Measurements from ENCODE around the gene OSBPL1A.

OSBPL1A gene

GRCh38 chr18:24239341-24239740 lies 158.3 kb downstream of the OSBPL1A start:
- ATAC-seq (no peak), DNase-seq (no peak)
- Mint-ChIP-seq H3K27ac (no peak overlapping the region), H3K4me1 (no peaks in the 10 kb centered on the region), H3K27me3 (no peaks in the 10 kb centered on the region), H3K9me3 (no peaks in the 10 kb centered on the region), H3K4me3 (no peak overlapping the region)

DNA sequence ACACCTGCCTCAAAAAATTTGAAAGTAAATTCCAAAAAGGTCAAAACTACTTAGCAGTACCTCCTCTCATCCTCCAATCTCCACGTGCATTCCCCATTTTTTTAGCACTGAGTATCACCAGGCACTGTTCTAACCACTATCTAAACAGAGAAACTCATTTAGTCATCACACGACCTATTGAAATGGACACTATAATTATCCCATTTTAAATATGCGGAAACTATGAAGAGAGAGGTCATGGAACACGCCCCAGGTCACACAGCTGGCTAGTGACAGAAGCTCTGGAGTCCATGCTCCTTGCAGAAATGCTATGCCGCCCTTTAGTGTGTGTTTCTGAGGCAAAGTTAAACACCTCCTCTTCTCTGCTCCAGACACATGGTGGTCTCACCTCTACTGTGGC lies 159.2 kb downstream of the OSBPL1A start:
- Mint-ChIP-seq H3K9me3 (no peaks in the 10 kb centered on the region), H3K27ac (no peak overlapping the region), H3K27me3 (no peaks in the 10 kb centered on the region), H3K4me1 (no peaks in the 10 kb centered on the region), H3K4me3 (no peak overlapping the region)
- no peak for ATAC-seq
- no peak for DNase-seq

- ATAC-seq (no peak), DNase-seq (no peak)
- no peak overlapping the region for H3K27ac Mint-ChIP-seq
- no peaks in the 10 kb centered on the region for H3K9me3 Mint-ChIP-seq
- H3K27me3 Mint-ChIP-seq = no peaks in the 10 kb centered on the region
- no peaks in the 10 kb centered on the region for H3K4me1 Mint-ChIP-seq
- H3K4me3 Mint-ChIP-seq = no peak overlapping the region
Observed at GRCh38 chr18:24234850-24235418, 162.7 kb downstream of the OSBPL1A start.

GRCh38 chr18:24234330-24234729 lies 163.3 kb downstream of the OSBPL1A start:
- ATAC-seq (no peak), DNase-seq (no peak)
- Mint-ChIP-seq H3K9me3 (no peaks in the 10 kb centered on the region), H3K27ac (no peak overlapping the region), H3K4me1 (no peaks in the 10 kb centered on the region), H3K4me3 (no peak overlapping the region), H3K27me3 (no peaks in the 10 kb centered on the region)

DNA sequence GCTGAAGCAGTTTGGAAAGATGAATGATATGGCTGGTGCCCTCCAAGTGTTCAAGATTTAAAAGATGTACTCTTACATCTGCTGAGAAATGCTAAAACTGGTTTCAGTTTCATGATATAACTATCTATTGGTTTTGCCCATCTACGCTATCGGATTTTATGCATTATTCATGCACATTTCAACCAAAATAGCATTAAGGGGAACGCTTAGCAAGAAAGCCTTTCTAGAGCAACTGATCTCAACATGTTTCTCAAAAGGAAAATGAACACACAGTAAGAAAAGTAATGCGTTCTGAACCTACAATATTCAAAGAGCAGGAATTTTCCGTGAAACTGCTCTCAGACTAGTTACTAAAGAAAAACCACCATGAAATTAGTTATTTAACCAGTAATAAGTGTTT lies 164.8 kb downstream of the OSBPL1A start:
- no peaks in the 10 kb centered on the region for H3K4me1 Mint-ChIP-seq
- H3K27me3 Mint-ChIP-seq = no peaks in the 10 kb centered on the region
- no peaks in the 10 kb centered on the region for H3K9me3 Mint-ChIP-seq
- H3K27ac Mint-ChIP-seq = no peak overlapping the region
- H3K4me3 Mint-ChIP-seq = no peak overlapping the region
- DNase-seq = no peak
- no peak for ATAC-seq

GRCh38 chr18:24231773-24232735 lies 165.6 kb downstream of the OSBPL1A start:
- DNase-seq (no peak), ATAC-seq (no peak)
- Mint-ChIP-seq H3K4me1 (no peaks in the 10 kb centered on the region), H3K27ac (no peak overlapping the region), H3K9me3 (no peaks in the 10 kb centered on the region), H3K4me3 (no peak overlapping the region), H3K27me3 (no peaks in the 10 kb centered on the region)

- Mint-ChIP-seq H3K27ac (no peak overlapping the region), H3K27me3 (no peaks in the 10 kb centered on the region), H3K4me3 (no peak overlapping the region), H3K4me1 (no peaks in the 10 kb centered on the region), H3K9me3 (no peaks in the 10 kb centered on the region)
- no peak for ATAC-seq
- DNase-seq = no peak
Observed at GRCh38 chr18:24230766-24231165, 166.9 kb downstream of the OSBPL1A start.

DNA sequence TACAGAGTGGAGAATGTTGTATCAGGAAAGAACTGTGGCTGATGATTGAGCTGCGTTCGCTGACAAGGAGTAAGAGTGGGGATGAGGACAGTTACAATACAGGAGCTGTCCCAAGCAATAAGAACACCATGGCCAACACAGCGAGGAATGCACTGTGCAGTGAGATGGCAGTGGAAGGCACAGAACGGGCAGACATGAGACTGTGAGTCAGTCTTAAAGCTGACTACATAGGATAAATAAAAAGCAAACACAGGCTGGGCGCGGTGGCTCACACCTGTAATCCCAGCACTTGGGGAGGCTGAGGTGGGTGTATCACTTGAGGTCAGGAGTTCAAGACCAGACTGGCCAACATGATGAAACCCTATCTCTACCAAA lies 169.0 kb downstream of the OSBPL1A start:
- Mint-ChIP-seq H3K9me3 (no peaks in the 10 kb centered on the region), H3K4me1 (no peaks in the 10 kb centered on the region), H3K27me3 (no peaks in the 10 kb centered on the region), H3K27ac (no peak overlapping the region), H3K4me3 (no peak overlapping the region)
- DNase-seq = no peak
- no peak for ATAC-seq

DNA sequence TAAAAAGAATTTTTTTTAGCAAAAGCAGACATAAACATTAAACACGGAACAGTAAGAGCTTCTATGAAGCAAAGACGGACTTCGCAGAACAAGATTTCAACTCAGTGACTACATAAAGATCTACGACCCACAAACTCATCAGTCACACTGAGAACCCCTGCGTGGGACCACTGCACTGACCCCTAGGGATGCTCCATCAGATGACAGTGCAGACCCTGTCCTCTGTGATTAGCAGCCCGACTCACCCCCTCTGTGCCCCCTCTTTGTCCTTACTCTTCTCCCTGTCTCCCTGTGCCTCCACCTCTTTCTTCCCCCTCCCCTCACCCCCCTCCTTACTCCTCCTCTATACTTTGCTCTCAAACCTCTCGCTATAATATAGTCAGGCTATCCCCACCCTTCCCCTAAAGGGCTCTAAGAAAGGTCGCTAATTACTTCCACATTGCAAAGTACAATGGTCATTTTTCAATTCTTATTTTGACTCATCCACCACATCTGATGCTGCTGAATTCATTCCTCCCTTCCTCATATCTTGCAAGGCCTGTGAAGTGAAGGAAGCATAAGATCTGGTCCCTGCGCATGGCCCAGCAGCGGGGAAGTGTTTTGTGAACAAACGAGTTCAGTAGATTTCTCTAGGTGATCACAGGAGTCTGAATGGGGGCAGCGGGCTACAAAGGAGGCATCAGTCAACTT lies 169.5 kb downstream of the OSBPL1A start:
- H3K9me3 Mint-ChIP-seq = no peaks in the 10 kb centered on the region
- ATAC-seq (no peak), DNase-seq (no peak)
- H3K27ac Mint-ChIP-seq = no peak overlapping the region
- no peak overlapping the region for H3K4me3 Mint-ChIP-seq
- no peaks in the 10 kb centered on the region for H3K4me1 Mint-ChIP-seq
- H3K27me3 Mint-ChIP-seq = no peaks in the 10 kb centered on the region

GRCh38 chr18:24220318-24220688 lies 177.3 kb downstream of the OSBPL1A start:
- H3K27me3 Mint-ChIP-seq = no peaks in the 10 kb centered on the region
- ATAC-seq (no peak), DNase-seq (no peak)
- no peak overlapping the region for H3K4me3 Mint-ChIP-seq
- no peaks in the 10 kb centered on the region for H3K9me3 Mint-ChIP-seq
- no peaks in the 10 kb centered on the region for H3K4me1 Mint-ChIP-seq
- no peak overlapping the region for H3K27ac Mint-ChIP-seq

- no peaks in the 10 kb centered on the region for H3K4me1 Mint-ChIP-seq
- ATAC-seq (no peak), DNase-seq (no peak)
- no peaks in the 10 kb centered on the region for H3K27me3 Mint-ChIP-seq
- no peak overlapping the region for H3K27ac Mint-ChIP-seq
- no peak overlapping the region for H3K4me3 Mint-ChIP-seq
- no peaks in the 10 kb centered on the region for H3K9me3 Mint-ChIP-seq
Observed at GRCh38 chr18:24219561-24220317, 177.9 kb downstream of the OSBPL1A start.

GRCh38 chr18:24214913-24215312 lies 182.7 kb downstream of the OSBPL1A start:
- H3K27ac Mint-ChIP-seq = no peak overlapping the region
- H3K4me1 Mint-ChIP-seq = no peaks in the 10 kb centered on the region
- H3K4me3 Mint-ChIP-seq = no peak overlapping the region
- no peaks in the 10 kb centered on the region for H3K27me3 Mint-ChIP-seq
- no peaks in the 10 kb centered on the region for H3K9me3 Mint-ChIP-seq
- ATAC-seq (no peak), DNase-seq (no peak)

DNA sequence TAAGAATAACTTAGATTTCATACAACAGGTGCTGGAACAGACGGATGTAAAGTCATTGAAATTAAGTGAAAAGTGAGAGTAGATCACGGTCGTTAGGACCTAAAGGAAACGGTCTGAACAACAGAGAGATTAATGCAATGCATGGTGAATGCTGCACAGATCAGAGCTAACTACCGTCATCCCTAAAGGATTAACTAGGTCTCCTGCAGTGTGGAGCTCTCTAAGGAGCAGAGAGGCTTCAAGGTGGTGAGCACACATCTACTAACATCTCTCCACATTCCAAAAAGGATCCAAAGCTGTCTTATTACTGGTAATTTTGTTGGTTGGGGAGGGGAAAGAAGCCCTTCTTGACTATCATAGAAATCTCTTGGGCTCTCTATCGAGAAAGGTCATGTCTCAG lies 183.5 kb downstream of the OSBPL1A start:
- Mint-ChIP-seq H3K4me3 (no peak overlapping the region), H3K9me3 (no peaks in the 10 kb centered on the region), H3K27ac (no peak overlapping the region), H3K4me1 (no peaks in the 10 kb centered on the region), H3K27me3 (no peaks in the 10 kb centered on the region)
- ATAC-seq = no peak
- no peak for DNase-seq

DNA sequence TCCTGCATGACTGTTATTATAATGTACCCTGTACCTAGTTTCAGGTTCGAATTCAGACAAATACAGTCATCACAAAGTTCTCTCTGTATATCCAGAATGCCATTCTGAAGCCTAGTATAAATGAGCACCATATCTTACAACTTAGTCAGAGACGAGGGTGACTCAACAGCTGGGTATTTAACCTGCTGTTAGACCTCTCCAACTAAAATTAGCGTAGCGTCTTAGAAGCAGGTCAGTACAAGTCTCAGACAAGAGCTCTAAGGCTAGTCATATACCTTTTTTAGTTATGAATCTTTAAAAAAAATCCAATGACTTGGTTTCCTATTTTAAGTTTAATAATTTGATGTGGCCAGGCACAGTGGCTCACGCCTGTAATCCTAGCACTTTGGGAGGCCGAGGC lies 184.7 kb downstream of the OSBPL1A start:
- no peak overlapping the region for H3K4me3 Mint-ChIP-seq
- H3K27ac Mint-ChIP-seq = no peak overlapping the region
- no peaks in the 10 kb centered on the region for H3K9me3 Mint-ChIP-seq
- ATAC-seq = no peak
- DNase-seq = no peak
- no peaks in the 10 kb centered on the region for H3K27me3 Mint-ChIP-seq
- H3K4me1 Mint-ChIP-seq = no peaks in the 10 kb centered on the region

DNA sequence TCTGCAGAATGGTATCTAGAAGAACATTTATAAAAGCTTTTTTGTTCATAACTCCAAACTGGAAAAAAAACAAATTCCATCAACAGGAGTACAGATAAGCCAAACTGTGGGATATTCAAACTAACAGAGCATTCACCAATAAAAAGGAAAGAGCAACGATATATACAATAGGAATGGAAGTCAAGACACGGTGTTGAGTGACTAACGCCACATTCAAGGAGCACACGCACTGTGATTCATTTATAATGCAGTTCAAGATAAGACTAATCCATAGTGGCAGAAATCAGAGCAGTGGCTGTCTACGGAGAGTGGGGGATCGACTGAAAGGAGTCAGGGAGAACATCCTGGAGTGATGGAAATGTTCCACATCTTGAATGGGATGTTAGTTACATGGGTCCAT lies 188.1 kb downstream of the OSBPL1A start:
- DNase-seq (no peak), ATAC-seq (no peak)
- H3K27ac Mint-ChIP-seq = no peak overlapping the region

More for the DNA sequence above, 188.1 kb downstream of the OSBPL1A start:
- Mint-ChIP-seq H3K9me3 (no peaks in the 10 kb centered on the region), H3K27me3 (no peaks in the 10 kb centered on the region), H3K4me1 (no peaks in the 10 kb centered on the region), H3K4me3 (no peak overlapping the region)
